Fibroblast of gingiva (primary cell): Measurements from ENCODE around the gene ANTXR1.
"Not testable (repeated sequence)": the region's sequence is repeated elsewhere in the genome, so short reads cannot be mapped to it uniquely, and the experiment has no call there.

Experiments
- DNase-seq: peaks from one replicate; pipeline ENCODE4 v3.0.0-alpha.2; 2011; ENCODE audit warnings: low read depth

The ANTXR1 gene

GRCh38 chr2:69211048-69211447, 198.1 kb downstream of the ANTXR1 start:
- DNase-seq, result no peak

GRCh38 chr2:69211686-69212085, 198.7 kb downstream of the ANTXR1 start:
- no peak for DNase-seq

- no peak for DNase-seq
Measured at GRCh38 chr2:69212238-69213028, 199.5 kb downstream of the ANTXR1 start.

GRCh38 chr2:69213201-69213600, 200.2 kb downstream of the ANTXR1 start:
- DNase-seq, result no peak

GRCh38 chr2:69213782-69214181, 200.8 kb downstream of the ANTXR1 start:
- DNase-seq, result no peak

- no peak for DNase-seq
Measured at GRCh38 chr2:69214898-69215297, 201.9 kb downstream of the ANTXR1 start.

GRCh38 chr2:69216535-69217332, 203.8 kb downstream of the ANTXR1 start:
- DNase-seq, result no peak

- DNase-seq, result no peak
Measured at GRCh38 chr2:69217333-69218080, 204.5 kb downstream of the ANTXR1 start.

- no peak for DNase-seq
Measured at GRCh38 chr2:69221512-69221911, 208.5 kb downstream of the ANTXR1 start.

- DNase-seq, result peak; percentile 39
Measured at GRCh38 chr2:69221960-69222751, 209.2 kb downstream of the ANTXR1 start.

- no peak for DNase-seq
Measured at GRCh38 chr2:69222953-69223658, 210.1 kb downstream of the ANTXR1 start.

- no peak for DNase-seq
Measured at GRCh38 chr2:69223759-69224511, 211.0 kb downstream of the ANTXR1 start.

GRCh38 chr2:69224512-69224837, 211.5 kb downstream of the ANTXR1 start:
- no peak for DNase-seq

GRCh38 chr2:69225933-69226332, 213.0 kb downstream of the ANTXR1 start:
- DNase-seq, result no peak

GRCh38 chr2:69226903-69227302, 213.9 kb downstream of the ANTXR1 start:
- no peak for DNase-seq

- DNase-seq, result no peak
Measured at GRCh38 chr2:69227716-69228115, 214.7 kb downstream of the ANTXR1 start.

GRCh38 chr2:69230946-69231345, 218.0 kb downstream of the ANTXR1 start:
- not testable (repeated sequence) for DNase-seq

- no peak for DNase-seq
Measured at GRCh38 chr2:69231612-69232277, 218.8 kb downstream of the ANTXR1 start.

- DNase-seq, result not testable (repeated sequence)
Measured at GRCh38 chr2:69235835-69236234, 222.9 kb downstream of the ANTXR1 start.
